Measurements from ENCODE around the gene NMNAT1.
"Not testable (repeated sequence)": the region's sequence is repeated elsewhere in the genome, so short reads cannot be mapped to it uniquely, and the experiment has no call there.

Gene NMNAT1

GRCh38 chr1:10021992-10022391, 78.7 kb downstream of the NMNAT1 start:
- not testable (repeated sequence) for H2BK5ac ChIP-seq (ENCODE audit: low read length); H3K9ac ChIP-seq (ENCODE audit: low read depth, low read length, poor library complexity); H2AK5ac ChIP-seq (ENCODE audit: low read depth, low read length); H2BK120ac ChIP-seq (ENCODE audit: low read depth, low read length); H2BK15ac ChIP-seq (ENCODE audit: low read length); H3K27me3 ChIP-seq (ENCODE audit: control insufficient read depth in 3 of 3, insufficient read depth in 3 of 3, low read depth in 1 of 3, low read length in 3 of 3); H4K91ac ChIP-seq (ENCODE audit: low read depth, low read length, poor library complexity); H3K18ac ChIP-seq (ENCODE audit: low read length); H3K4me2 ChIP-seq (ENCODE audit: insufficient read depth, low read length, poor library complexity, severe bottlenecking); H4K8ac ChIP-seq (ENCODE audit: low read depth, low read length); H3K14ac ChIP-seq (ENCODE audit: low read length); H3K27ac ChIP-seq (replicated peaks; ENCODE audit: low read length); H3K79me1 ChIP-seq (ENCODE audit: low read depth, low read length); H3K9me3 ChIP-seq (replicated peaks in 1 of 2; ENCODE audit: control insufficient read depth in 2 of 2, insufficient read depth in 1 of 2, low read depth in 1 of 2, low read length in 2 of 2); H3K36me3 ChIP-seq (replicated peaks in 1 of 2; ENCODE audit: control insufficient read depth in 2 of 2, insufficient read depth in 2 of 2, low read length in 2 of 2); H3K4ac ChIP-seq (ENCODE audit: low read length); H3K4me1 ChIP-seq (ENCODE audit: control insufficient read depth in 2 of 2, insufficient read depth in 1 of 2, low read depth in 1 of 2, low read length in 2 of 2); H2AFZ ChIP-seq (ENCODE audit: low read length); H3K23ac ChIP-seq (ENCODE audit: low read depth, low read length, poor library complexity); H3K4me3 ChIP-seq (ENCODE audit: low read length in 2 of 2); H2BK12ac ChIP-seq (ENCODE audit: low read length); DNase-seq (ENCODE audit: low spot score)
- WGBS, 2 donors (ENCODE audit: extremely low coverage in 2 of 2, insufficient read length in 2 of 2, insufficient replicate concordance in 1 of 2) = no CpG with 5 or more reads among the region's 4 CpGs

- no peak overlapping the region for H4K8ac ChIP-seq (ENCODE audit: low read depth, low read length)
- no peaks in the 10 kb centered on the region for H3K9me3 ChIP-seq (replicated peaks in 1 of 2; ENCODE audit: control insufficient read depth in 2 of 2, insufficient read depth in 1 of 2, low read depth in 1 of 2, low read length in 2 of 2)
- H2AFZ ChIP-seq (ENCODE audit: low read length) = no peak overlapping the region
- no peak overlapping the region for H2BK15ac ChIP-seq (ENCODE audit: low read length)
- H2BK5ac ChIP-seq (ENCODE audit: low read length) = no peak overlapping the region
- H2BK120ac ChIP-seq (ENCODE audit: low read depth, low read length) = no peak overlapping the region
- no peak overlapping the region for H3K14ac ChIP-seq (ENCODE audit: low read length)
- H3K79me1 ChIP-seq (ENCODE audit: low read depth, low read length) = no peaks in the 10 kb centered on the region
- H3K36me3 ChIP-seq (replicated peaks in 1 of 2; ENCODE audit: control insufficient read depth in 2 of 2, insufficient read depth in 2 of 2, low read length in 2 of 2) = no peaks in the 10 kb centered on the region
- no peaks in the 10 kb centered on the region for H3K4me1 ChIP-seq (ENCODE audit: control insufficient read depth in 2 of 2, insufficient read depth in 1 of 2, low read depth in 1 of 2, low read length in 2 of 2)
- H3K27me3 ChIP-seq (ENCODE audit: control insufficient read depth in 3 of 3, insufficient read depth in 3 of 3, low read depth in 1 of 3, low read length in 3 of 3) = no peaks in the 10 kb centered on the region
- no peak overlapping the region for H3K4me2 ChIP-seq (ENCODE audit: insufficient read depth, low read length, poor library complexity, severe bottlenecking)
- no peak overlapping the region for H3K9ac ChIP-seq (ENCODE audit: low read depth, low read length, poor library complexity)
- no peak overlapping the region for H2AK5ac ChIP-seq (ENCODE audit: low read depth, low read length)
- H3K18ac ChIP-seq (ENCODE audit: low read length) = no peak overlapping the region
- no peak overlapping the region for H3K23ac ChIP-seq (ENCODE audit: low read depth, low read length, poor library complexity)
- no peak overlapping the region for H3K27ac ChIP-seq (replicated peaks; ENCODE audit: low read length)
- no peak for DNase-seq (ENCODE audit: low spot score)
- no peak overlapping the region for H3K4me3 ChIP-seq (ENCODE audit: low read length in 2 of 2)
- no peak overlapping the region for H2BK12ac ChIP-seq (ENCODE audit: low read length)
- no CpG with 5 or more reads among the region's 7 CpGs for WGBS, 2 donors (ENCODE audit: extremely low coverage in 2 of 2, insufficient read length in 2 of 2, insufficient replicate concordance in 1 of 2)
- H3K4ac ChIP-seq (ENCODE audit: low read length) = no peak overlapping the region
- H4K91ac ChIP-seq (ENCODE audit: low read depth, low read length, poor library complexity) = no peak overlapping the region
Measured at GRCh38 chr1:10022656-10023055, 79.4 kb downstream of the NMNAT1 start.

- no CpG with 5 or more reads among the region's 2 CpGs for WGBS, 2 donors (ENCODE audit: extremely low coverage in 2 of 2, insufficient read length in 2 of 2, insufficient replicate concordance in 1 of 2)
- H2BK5ac ChIP-seq (ENCODE audit: low read length) = no peak overlapping the region
Measured at GRCh38 chr1:10025354-10025753, 82.1 kb downstream of the NMNAT1 start.

GRCh38 chr1:10027027-10027426, 83.8 kb downstream of the NMNAT1 start:
- H3K4ac ChIP-seq (ENCODE audit: low read length) = no peak overlapping the region
- H3K9ac ChIP-seq (ENCODE audit: low read depth, low read length, poor library complexity) = no peak overlapping the region
- H2BK120ac ChIP-seq (ENCODE audit: low read depth, low read length) = no peak overlapping the region
- H2BK12ac ChIP-seq (ENCODE audit: low read length) = no peak overlapping the region
- H4K8ac ChIP-seq (ENCODE audit: low read depth, low read length) = no peak overlapping the region
- H2BK15ac ChIP-seq (ENCODE audit: low read length) = no peak overlapping the region
- no peak overlapping the region for H3K18ac ChIP-seq (ENCODE audit: low read length)
- H3K14ac ChIP-seq (ENCODE audit: low read length) = no peak overlapping the region
- H3K4me1 ChIP-seq (ENCODE audit: control insufficient read depth in 2 of 2, insufficient read depth in 1 of 2, low read depth in 1 of 2, low read length in 2 of 2) = no peaks in the 10 kb centered on the region
- no peak overlapping the region for H3K27ac ChIP-seq (replicated peaks; ENCODE audit: low read length)
- no peak overlapping the region for H3K4me2 ChIP-seq (ENCODE audit: insufficient read depth, low read length, poor library complexity, severe bottlenecking)
- H3K9me3 ChIP-seq (replicated peaks in 1 of 2; ENCODE audit: control insufficient read depth in 2 of 2, insufficient read depth in 1 of 2, low read depth in 1 of 2, low read length in 2 of 2) = no peaks in the 10 kb centered on the region
- H3K79me1 ChIP-seq (ENCODE audit: low read depth, low read length) = no peaks in the 10 kb centered on the region
- no peak overlapping the region for H3K4me3 ChIP-seq (ENCODE audit: low read length in 2 of 2)
- H2AK5ac ChIP-seq (ENCODE audit: low read depth, low read length) = no peak overlapping the region
- DNase-seq (ENCODE audit: low spot score) = no peak
- H3K27me3 ChIP-seq (ENCODE audit: control insufficient read depth in 3 of 3, insufficient read depth in 3 of 3, low read depth in 1 of 3, low read length in 3 of 3) = no peaks in the 10 kb centered on the region
- no peak overlapping the region for H4K91ac ChIP-seq (ENCODE audit: low read depth, low read length, poor library complexity)
- no peaks in the 10 kb centered on the region for H3K36me3 ChIP-seq (replicated peaks in 1 of 2; ENCODE audit: control insufficient read depth in 2 of 2, insufficient read depth in 2 of 2, low read length in 2 of 2)
- no peak overlapping the region for H2BK5ac ChIP-seq (ENCODE audit: low read length)
- H2AFZ ChIP-seq (ENCODE audit: low read length) = no peak overlapping the region
- H3K23ac ChIP-seq (ENCODE audit: low read depth, low read length, poor library complexity) = no peak overlapping the region

More at GRCh38 chr1:10025354-10025753, 82.1 kb downstream of the NMNAT1 start:
- Histone ChIP-seq H2AK5ac (ENCODE audit: low read depth, low read length) (no peak overlapping the region), H3K14ac (ENCODE audit: low read length) (no peak overlapping the region), H3K27me3 (ENCODE audit: control insufficient read depth in 3 of 3, insufficient read depth in 3 of 3, low read depth in 1 of 3, low read length in 3 of 3) (no peaks in the 10 kb centered on the region), H3K27ac (replicated peaks; ENCODE audit: low read length) (no peak overlapping the region), H3K9me3 (replicated peaks in 1 of 2; ENCODE audit: control insufficient read depth in 2 of 2, insufficient read depth in 1 of 2, low read depth in 1 of 2, low read length in 2 of 2) (no peaks in the 10 kb centered on the region), H3K18ac (ENCODE audit: low read length) (no peak overlapping the region), H2BK120ac (ENCODE audit: low read depth, low read length) (no peak overlapping the region), H2BK15ac (ENCODE audit: low read length) (no peak overlapping the region), H3K79me1 (ENCODE audit: low read depth, low read length) (no peaks in the 10 kb centered on the region), H4K91ac (ENCODE audit: low read depth, low read length, poor library complexity) (no peak overlapping the region), H2BK12ac (ENCODE audit: low read length) (no peak overlapping the region), H3K9ac (ENCODE audit: low read depth, low read length, poor library complexity) (no peak overlapping the region), H3K36me3 (replicated peaks in 1 of 2; ENCODE audit: control insufficient read depth in 2 of 2, insufficient read depth in 2 of 2, low read length in 2 of 2) (no peaks in the 10 kb centered on the region), H3K4me3 (ENCODE audit: low read length in 2 of 2) (no peak overlapping the region), H3K23ac (ENCODE audit: low read depth, low read length, poor library complexity) (no peak overlapping the region), H3K4me1 (ENCODE audit: control insufficient read depth in 2 of 2, insufficient read depth in 1 of 2, low read depth in 1 of 2, low read length in 2 of 2) (no peaks in the 10 kb centered on the region), H2AFZ (ENCODE audit: low read length) (no peak overlapping the region), H3K4me2 (ENCODE audit: insufficient read depth, low read length, poor library complexity, severe bottlenecking) (no peak overlapping the region), H4K8ac (ENCODE audit: low read depth, low read length) (no peak overlapping the region), H3K4ac (ENCODE audit: low read length) (no peak overlapping the region)
- no peak for DNase-seq (ENCODE audit: low spot score)
